ENCODE measurements around the gene SCYL1.

GRCh38 chr11:65558930-65559509, 34.1 kb downstream of the SCYL1 start:
- TF ChIP-seq CTCF (IDR thresholded peaks at IDR 0.05; ENCODE audit: low read length) = no peak
- no peak for TF ChIP-seq EZH2 (IDR thresholded peaks at IDR 0.05; ENCODE audit: borderline replicate concordance, low read length)
